ENCODE measurements around the gene PPP1R18.
A peak's percentile ranks its signal among the peaks of the same experiment; 100 is the strongest.

PPP1R18 gene

DNA sequence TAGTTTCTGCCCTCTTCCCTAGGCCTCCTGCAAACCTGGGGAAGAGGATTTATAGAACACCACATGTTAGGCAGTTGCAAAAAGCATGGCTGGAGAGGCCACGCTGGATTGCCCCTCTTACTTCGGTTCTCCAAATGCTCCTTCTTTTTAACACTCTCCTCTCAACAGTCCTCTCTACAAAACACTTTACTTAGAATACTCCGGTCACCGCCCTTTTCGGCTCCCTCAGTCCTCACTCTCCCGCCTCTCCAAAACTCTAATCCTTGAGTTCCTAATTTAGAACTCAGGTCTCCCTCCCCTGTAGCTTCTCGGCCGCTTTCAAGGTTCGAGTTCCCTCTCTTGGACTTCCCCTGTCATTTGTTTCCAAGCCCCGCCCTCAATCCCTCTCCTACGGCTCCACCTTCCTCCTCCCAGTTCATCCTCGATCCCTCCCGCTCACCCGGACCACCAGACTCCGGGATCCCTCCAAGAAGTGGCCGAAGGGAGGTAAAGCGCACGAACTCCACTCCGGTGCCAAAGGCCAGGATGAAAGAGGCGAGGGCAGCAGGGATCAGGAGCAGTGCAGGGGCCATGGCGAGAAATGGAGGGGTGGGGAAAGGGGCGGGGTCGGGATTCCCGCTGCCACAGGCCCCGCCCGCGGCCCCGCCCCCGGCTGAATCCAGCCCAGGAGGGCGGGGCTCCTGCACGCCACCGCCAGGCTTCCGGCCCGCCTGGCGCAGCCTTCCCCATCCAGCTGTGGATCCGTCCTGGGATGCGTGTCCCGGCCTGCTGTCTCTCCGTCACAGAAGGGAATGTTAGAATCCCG lies 4.2 kb upstream of the PPP1R18 start, which contains the start of gene NRM:
NRM (minus strand) TSS at position 582 of the 805 bp plus-strand sequence; CDS start at position 572, 10 bp downstream.
- H3K4me3 ChIP-seq (ENCODE audit: control insufficient read depth, low read depth, low read length) = peak within 1 kb of the TSS; percentile 75
- TF ChIP-seq, protein P1, sequence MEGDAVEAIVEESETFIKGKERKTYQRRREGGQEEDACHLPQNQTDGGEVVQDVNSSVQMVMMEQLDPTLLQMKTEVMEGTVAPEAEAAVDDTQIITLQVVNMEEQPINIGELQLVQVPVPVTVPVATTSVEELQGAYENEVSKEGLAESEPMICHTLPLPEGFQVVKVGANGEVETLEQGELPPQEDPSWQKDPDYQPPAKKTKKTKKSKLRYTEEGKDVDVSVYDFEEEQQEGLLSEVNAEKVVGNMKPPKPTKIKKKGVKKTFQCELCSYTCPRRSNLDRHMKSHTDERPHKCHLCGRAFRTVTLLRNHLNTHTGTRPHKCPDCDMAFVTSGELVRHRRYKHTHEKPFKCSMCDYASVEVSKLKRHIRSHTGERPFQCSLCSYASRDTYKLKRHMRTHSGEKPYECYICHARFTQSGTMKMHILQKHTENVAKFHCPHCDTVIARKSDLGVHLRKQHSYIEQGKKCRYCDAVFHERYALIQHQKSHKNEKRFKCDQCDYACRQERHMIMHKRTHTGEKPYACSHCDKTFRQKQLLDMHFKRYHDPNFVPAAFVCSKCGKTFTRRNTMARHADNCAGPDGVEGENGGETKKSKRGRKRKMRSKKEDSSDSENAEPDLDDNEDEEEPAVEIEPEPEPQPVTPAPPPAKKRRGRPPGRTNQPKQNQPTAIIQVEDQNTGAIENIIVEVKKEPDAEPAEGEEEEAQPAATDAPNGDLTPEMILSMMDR (conservative IDR thresholded peaks at IDR 0.05; ENCODE audit: control insufficient read depth, insufficient read depth, low read depth, low read length) = no peak
- DNase-seq (ENCODE audit: low read depth) = peak; percentile 78

GRCh38 chr6:30689985-30690384 lies 3.5 kb upstream of the PPP1R18 start:
- DNase-seq (ENCODE audit: low read depth) = no peak
- TF ChIP-seq, protein P1 (conservative IDR thresholded peaks at IDR 0.05; ENCODE audit: control insufficient read depth, insufficient read depth, low read depth, low read length) = no peak
- H3K4me3 ChIP-seq (ENCODE audit: control insufficient read depth, low read depth, low read length) = peak overlapping the region; percentile 75

GRCh38 chr6:30689022-30689865 lies 2.8 kb upstream of the PPP1R18 start:
- H3K4me3 ChIP-seq (ENCODE audit: control insufficient read depth, low read depth, low read length) = peak overlapping the region; percentile 75
- DNase-seq (ENCODE audit: low read depth) = no peak
- TF ChIP-seq, protein P1 (conservative IDR thresholded peaks at IDR 0.05; ENCODE audit: control insufficient read depth, insufficient read depth, low read depth, low read length) = no peak

DNA sequence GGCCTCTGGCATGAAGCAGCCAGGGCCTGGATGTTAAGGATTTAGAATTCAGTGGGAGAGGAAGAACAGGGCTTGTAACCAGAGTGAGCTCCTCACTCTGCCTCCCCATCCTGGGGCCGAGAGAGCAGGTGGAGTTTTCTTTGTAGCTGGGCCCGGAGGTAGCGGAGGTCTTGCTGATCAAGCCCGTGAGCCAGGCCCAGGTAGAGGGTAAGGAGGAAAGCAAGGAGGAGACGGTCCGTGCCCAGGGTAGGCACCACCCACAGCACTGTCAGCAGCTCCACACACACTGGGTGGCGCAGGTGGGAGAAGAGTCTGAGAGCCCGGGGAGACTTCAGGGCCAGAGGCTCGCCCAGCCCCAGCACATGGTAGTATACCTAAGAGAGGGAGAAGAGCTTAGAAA lies 2.1 kb upstream of the PPP1R18 start:
- peak overlapping the region; percentile 92 for H3K4me3 ChIP-seq (ENCODE audit: control insufficient read depth, low read depth, low read length)
- no peak for DNase-seq (ENCODE audit: low read depth)
- TF ChIP-seq, protein P1 (conservative IDR thresholded peaks at IDR 0.05; ENCODE audit: control insufficient read depth, insufficient read depth, low read depth, low read length) = no peak

DNA sequence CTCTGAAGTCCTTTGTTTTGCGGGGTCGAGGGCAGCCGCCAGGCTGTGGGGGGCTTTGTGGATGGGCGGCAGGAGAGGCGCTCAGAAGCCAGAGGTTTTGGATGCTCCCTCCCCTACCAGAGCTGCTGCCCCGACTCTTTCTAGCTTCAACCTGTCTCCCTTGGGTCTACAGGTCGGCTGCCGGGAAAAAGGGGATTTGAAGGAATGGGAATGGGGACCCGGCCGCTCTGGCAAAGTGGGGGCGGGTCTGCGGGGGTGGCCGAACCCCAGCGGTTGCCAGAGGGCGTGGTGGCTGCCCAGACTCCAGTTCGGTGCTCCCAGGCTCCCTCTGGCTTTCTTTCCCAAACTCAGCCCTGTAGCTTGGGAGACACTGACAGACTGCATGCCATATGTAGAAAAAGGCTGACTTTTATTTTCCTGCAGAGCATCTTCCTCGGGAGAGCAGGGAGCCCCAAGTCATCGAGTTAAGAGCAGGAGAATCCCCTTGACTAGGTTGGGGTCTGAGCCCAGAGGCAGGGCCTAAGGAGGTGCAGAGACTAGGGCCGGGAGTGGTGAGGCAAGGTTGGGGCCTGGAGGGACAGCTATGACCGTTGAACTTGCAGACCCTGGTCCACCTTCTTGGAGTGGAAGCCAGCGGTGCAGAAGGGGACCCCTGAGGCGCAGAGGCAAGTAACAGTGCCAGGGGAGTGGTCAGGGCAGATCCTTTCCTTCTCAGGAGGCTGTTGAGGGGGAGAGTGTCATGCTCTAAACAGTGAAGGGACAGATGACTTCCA lies 1.4 kb upstream of the PPP1R18 start:
- TF ChIP-seq, protein P1 (conservative IDR thresholded peaks at IDR 0.05; ENCODE audit: control insufficient read depth, insufficient read depth, low read depth, low read length) = peak; percentile 22
- DNase-seq (ENCODE audit: low read depth) = peak; percentile 64
- peak overlapping the region; percentile 92 for H3K4me3 ChIP-seq (ENCODE audit: control insufficient read depth, low read depth, low read length)
